Stomach (tissue), 4 donors: ENCODE data around the gene KCNIP4.

Experiments
- CTCF ChIP-seq, 7 experiments: fragments of 450-650 bp in 4 of 7; fragments of 200-600 bp in 3 of 7; sonication (generic) in 3 of 7; IDR thresholded peaks; one replicate each; pipeline ENCODE4 v1.5.1; 2016 to 2019; ENCODE audit warnings: antibody characterized with exemption in 7 of 7, control low read depth in 2 of 7, mild to moderate bottlenecking in 1 of 7
- EP300 ChIP-seq: sonication (generic); formaldehyde crosslinking; IDR thresholded peaks from one replicate; pipeline ENCODE4 v1.6.1; 2017; ENCODE audit warnings: antibody characterized with exemption
- POLR2A ChIP-seq, 4 donors: fragments of 450-650 bp; IDR thresholded peaks; one replicate each; pipeline ENCODE4 v1.6.1; 2016; ENCODE audit warnings: antibody characterized with exemption in 4 of 4, control low read depth in 2 of 4, mild to moderate bottlenecking in 1 of 4, moderate library complexity in 1 of 4

- TF ChIP-seq CTCF (IDR thresholded peaks at IDR 0.05) = no peak
- TF ChIP-seq POLR2A (IDR thresholded peaks at IDR 0.05) = no peak
- TF ChIP-seq EP300 = no peak
Measured at GRCh38 chr4:21888195-21888976, 60.2 kb downstream of the KCNIP4 start.
